Omental fat pad (tissue), 4 donors: ENCODE data around the gene RPL13A. TPM values are rescaled to one million over a fixed set of nuclear protein-coding genes. Genes with fewer than 3 reads are reported as not detected.
A peak's percentile ranks its signal among the peaks of the same experiment; 100 is the strongest.

Source experiments
- ATAC-seq: fragments of 150-250 bp; one replicate; pipeline ENCODE4 v1.9.1; 2016; ENCODE audit warnings: mild to moderate bottlenecking, moderate library complexity; ENCODE audit not compliant: low FRiP score
- DNase-seq: peaks from one replicate; pipeline ENCODE4 v3.0.0-alpha.2; 2019; ENCODE audit warnings: low spot score
- CTCF ChIP-seq, 3 donors: fragments of 450-650 bp; IDR thresholded peaks; one replicate each; pipeline ENCODE4 v1.5.1; 2016 to 2017; ENCODE audit warnings: antibody characterized with exemption in 3 of 3, mild to moderate bottlenecking in 3 of 3, moderate library complexity in 2 of 3
- total RNA-seq, 4 donors: library from RNA; depleted of rRNA; stranded (reverse); fragments of >200 nt; gene quantifications; one replicate each; pipeline ENCODE4 v1.1.0, GENCODE V29; 2016

The RPL13A gene
- total RNA-seq, 4 donors from 2014 or later, result 2,551 to 3,862 (median 3,160) TPM

GRCh38 chr19:49528211-49528771 lies 40.9 kb downstream of the RPL13A start:
- TF ChIP-seq CTCF (IDR thresholded peaks at IDR 0.05), result no peak
- no peak for DNase-seq
- peak; percentile 14 for ATAC-seq

GRCh38 chr19:49530708-49531107 lies 43.3 kb downstream of the RPL13A start:
- no peak for TF ChIP-seq CTCF (IDR thresholded peaks at IDR 0.05)
- DNase-seq, result no peak
- no peak for ATAC-seq

- DNase-seq (peak; percentile 68), ATAC-seq (peak; percentile 89)
- no peak for TF ChIP-seq CTCF (IDR thresholded peaks at IDR 0.05)
Measured at GRCh38 chr19:49533551-49534488, 46.4 kb downstream of the RPL13A start.

GRCh38 chr19:49534632-49535385 lies 47.4 kb downstream of the RPL13A start:
- ATAC-seq (no peak), DNase-seq (no peak)
- TF ChIP-seq CTCF (IDR thresholded peaks at IDR 0.05), result no peak

GRCh38 chr19:49536921-49537462 lies 49.6 kb downstream of the RPL13A start:
- ATAC-seq, result no peak
- DNase-seq, result no peak
- TF ChIP-seq CTCF (IDR thresholded peaks at IDR 0.05), result no peak

GRCh38 chr19:49538643-49539042 lies 51.2 kb downstream of the RPL13A start:
- DNase-seq (no peak), ATAC-seq (no peak)
- no peak for TF ChIP-seq CTCF (IDR thresholded peaks at IDR 0.05)
